GM12878 (cell line): ENCODE measurements around the gene FAM9C. TPM values are rescaled to one million over a fixed set of nuclear protein-coding genes. Genes with fewer than 3 reads are reported as not detected.
A peak's percentile ranks its signal among the peaks of the same experiment; 100 is the strongest.

Experiments
- EP300 ChIP-seq, 2 experiments: fragments of 150-350 bp in 1 of 2; IDR thresholded peaks; 2 replicates each; pipeline ENCODE4 v1.6.1; 2011 to 2012; ENCODE audit warnings: low read depth in 2 of 2, low read length in 2 of 2, borderline replicate concordance in 1 of 2, improper control_type of control experiment in 1 of 2, inconsistent platforms in 1 of 2; ENCODE audit not compliant: control insufficient read depth in 1 of 2
- NR2C2 ChIP-seq: IDR thresholded peaks from 2 replicates; pipeline ENCODE4 v1.6.1; 2011; ENCODE audit warnings: borderline replicate concordance, low read depth; ENCODE audit not compliant: control insufficient read depth, insufficient read length
- REST ChIP-seq: IDR thresholded peaks from 2 replicates; pipeline ENCODE4 v1.6.1; 2012; ENCODE audit warnings: mild to moderate bottlenecking, low read depth, low read length
- WRNIP1 ChIP-seq: IDR thresholded peaks from 2 replicates; pipeline ENCODE4 v1.6.1; 2011; ENCODE audit warnings: low read depth, low read length, improper control_type of control experiment, borderline replicate concordance
- ZNF592 ChIP-seq: fragments of 450-650 bp; IDR thresholded peaks from 2 replicates; pipeline ENCODE4 v1.6.1; 2017; ENCODE audit warnings: mild to moderate bottlenecking, moderate library complexity
- polyA plus RNA-seq, 11 experiments: library from polyadenylated mRNA; depleted of rRNA in 4 of 11; unstranded in 6 of 11; stranded (reverse) in 5 of 11; fragments of >200 nt; fragmentation: Nextera tagmentation in 4 of 11; fragmentation: Illumina TruSeq in 1 of 11; extraction: Ambion mirVana in 4 of 11; extraction: Trizol in 1 of 11; gene quantifications; 1 replicate in 1 of 11; 2 replicates in 10 of 11; pipeline versions ENCODE4 v1.2.1 to v1.2.3, GENCODE V29; 2011 to 2016; ENCODE audit warnings: inconsistent platforms in 2 of 11, missing spikeins in 2 of 11, low read depth in 1 of 11
- total RNA-seq, 4 experiments: library from RNA; depleted of rRNA in 3 of 4; stranded (reverse); fragments of >200 nt in 3 of 4; fragmentation: Illumina TruSeq in 1 of 4; extraction: Trizol in 1 of 4; gene quantifications; 2 replicates each; pipeline versions ENCODE4 v1.2.1 to v1.2.3, GENCODE V29; 2013 to 2021
- TF ChIP-seq, protein P1 (sequence below): fragments of 450-650 bp; IDR thresholded peaks from 2 replicates; pipeline ENCODE4 v1.6.1; 2017; ENCODE audit warnings: mild to moderate bottlenecking

The FAM9C gene
- total and polyA plus RNA-seq, 10 of the 15 experiments (the other 5 are each of a cell fraction or from before 2014, with no cell fraction given) = 0.01 to 0.03 TPM; not detected in 8

DNA sequence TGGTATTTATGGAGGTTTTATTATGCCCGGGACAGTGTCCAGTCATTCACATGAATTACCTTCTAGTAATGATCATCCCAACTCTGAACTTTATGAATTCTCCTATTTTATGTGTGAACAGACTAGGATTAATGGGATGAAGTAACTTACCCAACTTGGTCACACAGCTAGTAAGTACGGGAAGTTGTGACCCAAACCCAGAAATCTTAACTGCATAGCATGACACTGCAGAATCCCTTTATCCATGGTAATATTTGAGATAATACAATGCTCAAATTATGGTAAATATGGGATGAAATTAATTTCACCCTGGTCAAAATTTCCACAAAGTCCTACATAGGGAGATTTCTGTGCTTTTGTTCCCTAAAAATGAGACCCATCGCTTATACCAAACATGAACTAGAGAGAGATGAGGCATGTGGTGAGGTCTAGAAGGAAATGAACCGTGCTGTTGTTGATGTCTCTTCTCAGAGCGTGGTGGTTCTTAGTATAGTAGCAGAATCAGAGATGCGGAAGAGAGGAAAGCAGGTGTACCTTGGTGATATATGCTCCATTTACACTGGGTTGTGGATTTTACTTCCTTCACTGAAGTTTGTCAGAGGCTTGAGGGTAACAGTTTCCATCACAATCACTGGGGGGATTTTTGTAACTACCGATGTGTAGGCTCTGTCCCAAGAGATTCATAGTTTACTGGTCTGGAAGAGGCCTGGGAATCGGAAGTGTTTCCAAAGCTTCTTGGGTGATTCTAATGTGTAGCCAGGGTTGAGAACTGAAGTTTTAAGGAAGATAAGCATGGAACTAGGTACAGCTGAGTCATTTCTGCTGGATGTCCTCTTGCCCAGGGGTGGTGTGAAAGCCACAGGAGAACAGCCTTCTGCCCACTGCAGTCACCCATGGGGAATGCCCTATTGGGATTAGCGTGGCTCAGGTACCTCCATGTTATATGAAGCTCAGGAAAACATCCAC lies 30.2 kb upstream of the FAM9C start (continued):
- TF ChIP-seq ZNF592 (peak; percentile 69; the same call in 1 of the 2 replicates), REST (no peak), EP300 (IDR thresholded peaks at IDR 0.05; ENCODE audit: borderline replicate concordance in 1 of 2, control insufficient read depth in 1 of 2, low read depth in 2 of 2, low read length in 2 of 2) (peak in 1 of 2 experiments; percentile 63; a peak in 2 of 4 replicates), WRNIP1 (no peak), NR2C2 (no peak)
- TF ChIP-seq, protein P1, sequence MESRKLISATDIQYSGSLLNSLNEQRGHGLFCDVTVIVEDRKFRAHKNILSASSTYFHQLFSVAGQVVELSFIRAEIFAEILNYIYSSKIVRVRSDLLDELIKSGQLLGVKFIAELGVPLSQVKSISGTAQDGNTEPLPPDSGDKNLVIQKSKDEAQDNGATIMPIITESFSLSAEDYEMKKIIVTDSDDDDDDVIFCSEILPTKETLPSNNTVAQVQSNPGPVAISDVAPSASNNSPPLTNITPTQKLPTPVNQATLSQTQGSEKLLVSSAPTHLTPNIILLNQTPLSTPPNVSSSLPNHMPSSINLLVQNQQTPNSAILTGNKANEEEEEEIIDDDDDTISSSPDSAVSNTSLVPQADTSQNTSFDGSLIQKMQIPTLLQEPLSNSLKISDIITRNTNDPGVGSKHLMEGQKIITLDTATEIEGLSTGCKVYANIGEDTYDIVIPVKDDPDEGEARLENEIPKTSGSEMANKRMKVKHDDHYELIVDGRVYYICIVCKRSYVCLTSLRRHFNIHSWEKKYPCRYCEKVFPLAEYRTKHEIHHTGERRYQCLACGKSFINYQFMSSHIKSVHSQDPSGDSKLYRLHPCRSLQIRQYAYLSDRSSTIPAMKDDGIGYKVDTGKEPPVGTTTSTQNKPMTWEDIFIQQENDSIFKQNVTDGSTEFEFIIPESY = no peak
